GM06990 (cell line): ENCODE results near the gene APRT.

Source experiments
- DNase-seq: peaks from one replicate; pipeline ENCODE4 v3.0.0-alpha.2; 2011; ENCODE audit not compliant: insufficient read length; ENCODE audit errors: extremely low read depth
- H3K27me3 ChIP-seq: replicated peaks from 2 replicates; pipeline ENCODE4 v1.6.0; 2011; ENCODE audit warnings: low read length; ENCODE audit not compliant: control insufficient read depth, insufficient read depth
- H3K36me3 ChIP-seq: 2 replicates; pipeline ENCODE4 v1.5.1; 2011; ENCODE audit warnings: low read length; ENCODE audit not compliant: control insufficient read depth, insufficient read depth
- H3K4me3 ChIP-seq: replicated peaks from 2 replicates; pipeline ENCODE4 v1.5.1; 2011; ENCODE audit warnings: low read depth, mild to moderate bottlenecking, control low read depth, low read length
- TF ChIP-seq, protein P1 (sequence below): IDR thresholded peaks from 2 replicates; pipeline ENCODE4 v1.5.1; 2011; ENCODE audit warnings: low read length, control low read depth, mild to moderate bottlenecking, inconsistent platforms; ENCODE audit not compliant: insufficient read depth, poor library complexity, severe bottlenecking

Gene APRT

DNA sequence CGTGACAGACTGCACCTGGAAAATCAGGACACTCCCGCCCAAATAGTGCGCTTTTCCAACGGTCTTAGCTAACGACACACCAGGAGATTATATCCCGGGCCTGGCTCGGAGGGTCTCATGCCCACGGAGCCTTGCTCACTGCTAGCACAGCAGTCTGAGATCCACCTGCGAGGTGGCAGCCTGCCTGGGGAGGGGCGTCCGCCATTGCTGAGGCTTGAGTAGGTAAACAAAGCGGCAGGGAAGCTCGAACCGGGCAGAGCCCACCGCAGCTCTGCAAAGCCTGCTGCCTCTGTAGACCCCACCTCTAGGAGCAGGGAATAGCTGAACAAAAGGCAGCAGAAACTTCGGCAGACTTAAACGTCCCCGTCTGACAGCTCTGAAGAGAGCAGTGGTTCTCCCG is 39.9 kb upstream of the APRT start:
- no peak overlapping the region for H3K4me3 ChIP-seq
- TF ChIP-seq, protein P1, sequence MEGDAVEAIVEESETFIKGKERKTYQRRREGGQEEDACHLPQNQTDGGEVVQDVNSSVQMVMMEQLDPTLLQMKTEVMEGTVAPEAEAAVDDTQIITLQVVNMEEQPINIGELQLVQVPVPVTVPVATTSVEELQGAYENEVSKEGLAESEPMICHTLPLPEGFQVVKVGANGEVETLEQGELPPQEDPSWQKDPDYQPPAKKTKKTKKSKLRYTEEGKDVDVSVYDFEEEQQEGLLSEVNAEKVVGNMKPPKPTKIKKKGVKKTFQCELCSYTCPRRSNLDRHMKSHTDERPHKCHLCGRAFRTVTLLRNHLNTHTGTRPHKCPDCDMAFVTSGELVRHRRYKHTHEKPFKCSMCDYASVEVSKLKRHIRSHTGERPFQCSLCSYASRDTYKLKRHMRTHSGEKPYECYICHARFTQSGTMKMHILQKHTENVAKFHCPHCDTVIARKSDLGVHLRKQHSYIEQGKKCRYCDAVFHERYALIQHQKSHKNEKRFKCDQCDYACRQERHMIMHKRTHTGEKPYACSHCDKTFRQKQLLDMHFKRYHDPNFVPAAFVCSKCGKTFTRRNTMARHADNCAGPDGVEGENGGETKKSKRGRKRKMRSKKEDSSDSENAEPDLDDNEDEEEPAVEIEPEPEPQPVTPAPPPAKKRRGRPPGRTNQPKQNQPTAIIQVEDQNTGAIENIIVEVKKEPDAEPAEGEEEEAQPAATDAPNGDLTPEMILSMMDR = no peak
- no peaks in the 10 kb centered on the region for H3K27me3 ChIP-seq
- peaks cover 3% of the 10 kb centered on the region for H3K36me3 ChIP-seq
- no peak for DNase-seq

- Histone ChIP-seq H3K36me3 (peaks cover 3% of the 10 kb centered on the region), H3K4me3 (no peak overlapping the region), H3K27me3 (no peaks in the 10 kb centered on the region)
- TF ChIP-seq, protein P1 = no peak
- DNase-seq = no peak
Measured at GRCh38 chr16:88850531-88851199, 38.9 kb upstream of the APRT start.

- TF ChIP-seq, protein P1 = no peak
- Histone ChIP-seq H3K27me3 (no peaks in the 10 kb centered on the region), H3K36me3 (peaks cover 3% of the 10 kb centered on the region), H3K4me3 (no peak overlapping the region)
- DNase-seq = no peak
Measured at GRCh38 chr16:88848557-88848956, 36.8 kb upstream of the APRT start.

- peaks cover 3% of the 10 kb centered on the region for H3K36me3 ChIP-seq
- TF ChIP-seq, protein P1 = no peak
- DNase-seq = no peak
- H3K4me3 ChIP-seq = no peak overlapping the region
- H3K27me3 ChIP-seq = no peaks in the 10 kb centered on the region
Measured at GRCh38 chr16:88847654-88848053, 35.9 kb upstream of the APRT start.

DNA sequence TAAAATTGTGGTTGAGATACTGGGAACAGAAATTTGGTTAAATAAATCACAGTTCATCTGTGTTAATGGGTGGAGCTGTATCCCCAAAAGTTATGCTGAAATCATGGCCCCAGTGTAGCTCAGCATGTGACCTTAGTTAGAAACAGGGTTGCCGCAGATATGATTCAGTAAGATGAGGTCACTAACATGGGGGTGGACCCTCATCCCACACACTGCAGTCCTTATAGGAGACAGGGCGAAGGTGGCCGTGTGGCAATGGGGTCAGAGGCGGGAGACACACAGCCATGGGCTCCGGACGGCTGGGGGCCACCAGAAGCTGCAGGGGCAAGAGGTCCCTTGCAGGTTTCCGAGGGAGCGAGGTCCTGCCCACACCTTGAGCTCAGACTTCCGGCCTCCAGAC is 34.4 kb upstream of the APRT start:
- TF ChIP-seq, protein P1 = no peak
- no peak overlapping the region for H3K4me3 ChIP-seq
- no peaks in the 10 kb centered on the region for H3K27me3 ChIP-seq
- peaks cover 3% of the 10 kb centered on the region for H3K36me3 ChIP-seq
- no peak for DNase-seq
